ENCODE measurements around the gene SAMD4A.

Gene SAMD4A

GRCh38 chr14:54647378-54647777 lies 80.5 kb downstream of the SAMD4A start:
- TF ChIP-seq CTCF (IDR thresholded peaks at IDR 0.05), result no peak

- TF ChIP-seq CTCF (IDR thresholded peaks at IDR 0.05), result no peak
Observed at GRCh38 chr14:54649056-54649455, 82.1 kb downstream of the SAMD4A start.

GRCh38 chr14:54650331-54650958 lies 83.5 kb downstream of the SAMD4A start:
- TF ChIP-seq CTCF (IDR thresholded peaks at IDR 0.05), result no peak

GRCh38 chr14:54650959-54651351 lies 84.0 kb downstream of the SAMD4A start:
- TF ChIP-seq CTCF (IDR thresholded peaks at IDR 0.05), result no peak

GRCh38 chr14:54651649-54652048 lies 84.7 kb downstream of the SAMD4A start:
- TF ChIP-seq CTCF (IDR thresholded peaks at IDR 0.05), result no peak

- TF ChIP-seq CTCF (IDR thresholded peaks at IDR 0.05), result no peak
Observed at GRCh38 chr14:54652188-54652587, 85.3 kb downstream of the SAMD4A start.

- no peak for TF ChIP-seq CTCF (IDR thresholded peaks at IDR 0.05)
Observed at GRCh38 chr14:54652605-54653052, 85.7 kb downstream of the SAMD4A start.

Data from LNCAP (cell line).